IMR-90 (cell line): ENCODE results near the gene PIGP.
"Not testable (repeated sequence)": the region's sequence is repeated elsewhere in the genome, so short reads cannot be mapped to it uniquely, and the experiment has no call there.

Experiments
- CEBPB ChIP-seq: IDR thresholded peaks from 2 replicates; pipeline ENCODE4 v1.6.1; 2012; ENCODE audit warnings: low read depth, low read length, improper control_type of control experiment
- FOS ChIP-seq: fragments of 150-350 bp; IDR thresholded peaks from 2 replicates; pipeline ENCODE4 v1.6.1; 2016; ENCODE audit warnings: low read depth, low read length
- MAFK ChIP-seq: IDR thresholded peaks from 2 replicates; pipeline ENCODE4 v1.6.1; 2012; ENCODE audit warnings: low read depth, low read length, improper control_type of control experiment
- POLR2A ChIP-seq: IDR thresholded peaks from 2 replicates; pipeline ENCODE4 v1.6.1; 2012; ENCODE audit warnings: mild to moderate bottlenecking, low read depth, low read length
- RAD21 ChIP-seq: IDR thresholded peaks from 2 replicates; pipeline ENCODE4 v1.6.1; 2012; ENCODE audit warnings: low read length, improper control_type of control experiment
- RCOR1 ChIP-seq: IDR thresholded peaks from 2 replicates; pipeline ENCODE4 v1.6.1; 2012; ENCODE audit warnings: mild to moderate bottlenecking, low read length, improper control_type of control experiment; ENCODE audit not compliant: insufficient replicate concordance
- USF2 ChIP-seq: fragments of 150-350 bp; IDR thresholded peaks from 2 replicates; pipeline ENCODE4 v1.6.1; 2017; ENCODE audit warnings: mild to moderate bottlenecking, antibody characterized with exemption, low read length, low read depth
- TF ChIP-seq, protein P1 (sequence below): conservative IDR thresholded peaks from 2 replicates; pipeline ENCODE4 v1.5.1; 2012; ENCODE audit warnings: mild to moderate bottlenecking, low read depth, low read length, improper control_type of control experiment

GRCh38 chr21:37116459-37116858 is 43.6 kb upstream of the PIGP start:
- not testable (repeated sequence) for TF ChIP-seq RCOR1, POLR2A, MAFK, USF2, CEBPB, RAD21, FOS
- TF ChIP-seq, protein P1, sequence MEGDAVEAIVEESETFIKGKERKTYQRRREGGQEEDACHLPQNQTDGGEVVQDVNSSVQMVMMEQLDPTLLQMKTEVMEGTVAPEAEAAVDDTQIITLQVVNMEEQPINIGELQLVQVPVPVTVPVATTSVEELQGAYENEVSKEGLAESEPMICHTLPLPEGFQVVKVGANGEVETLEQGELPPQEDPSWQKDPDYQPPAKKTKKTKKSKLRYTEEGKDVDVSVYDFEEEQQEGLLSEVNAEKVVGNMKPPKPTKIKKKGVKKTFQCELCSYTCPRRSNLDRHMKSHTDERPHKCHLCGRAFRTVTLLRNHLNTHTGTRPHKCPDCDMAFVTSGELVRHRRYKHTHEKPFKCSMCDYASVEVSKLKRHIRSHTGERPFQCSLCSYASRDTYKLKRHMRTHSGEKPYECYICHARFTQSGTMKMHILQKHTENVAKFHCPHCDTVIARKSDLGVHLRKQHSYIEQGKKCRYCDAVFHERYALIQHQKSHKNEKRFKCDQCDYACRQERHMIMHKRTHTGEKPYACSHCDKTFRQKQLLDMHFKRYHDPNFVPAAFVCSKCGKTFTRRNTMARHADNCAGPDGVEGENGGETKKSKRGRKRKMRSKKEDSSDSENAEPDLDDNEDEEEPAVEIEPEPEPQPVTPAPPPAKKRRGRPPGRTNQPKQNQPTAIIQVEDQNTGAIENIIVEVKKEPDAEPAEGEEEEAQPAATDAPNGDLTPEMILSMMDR = not testable (repeated sequence)
